HT1080 (cell line): ENCODE data around the gene CDKN2AIP. TPM values are rescaled to one million over a fixed set of nuclear protein-coding genes. Genes with fewer than 3 reads are reported as not detected.

Experiments
- DNase-seq: peaks from one replicate; pipeline ENCODE4 v3.0.0-alpha.2; 2015; ENCODE audit warnings: low read depth
- total RNA-seq: library from RNA; depleted of rRNA; stranded (reverse); fragments of >200 nt; shearing (Covaris generic); gene quantifications from 2 replicates; pipeline ENCODE4 v1.2.3, GENCODE V29; 2014; rRNA removed

The CDKN2AIP gene
- total RNA-seq, 1 experiment from 2014 or later: 18.9 TPM

DNA sequence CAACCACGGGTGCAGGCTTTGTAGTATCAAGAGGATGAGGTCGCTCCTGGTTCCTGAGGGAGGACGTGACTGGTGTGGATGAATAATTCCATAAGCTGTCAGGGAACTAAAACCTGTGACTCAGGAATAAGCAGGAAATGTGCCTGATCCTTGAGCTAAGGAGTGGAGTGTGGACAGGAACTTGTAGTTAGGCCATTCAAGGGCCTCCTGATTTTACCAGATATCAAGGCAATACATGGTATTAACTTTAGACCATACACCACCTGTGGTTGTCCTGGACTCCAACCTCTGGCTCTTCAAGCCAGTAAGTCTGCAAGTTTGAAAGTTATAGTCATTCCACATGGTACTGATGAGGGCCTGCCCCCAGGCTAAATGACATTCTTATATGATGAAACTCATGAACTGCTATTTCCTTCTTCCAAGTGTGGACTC is 48.4 kb downstream of the CDKN2AIP start:
- peak; percentile 87 for DNase-seq

GRCh38 chr4:183493246-183493645 is 48.8 kb downstream of the CDKN2AIP start:
- DNase-seq: no peak

DNA sequence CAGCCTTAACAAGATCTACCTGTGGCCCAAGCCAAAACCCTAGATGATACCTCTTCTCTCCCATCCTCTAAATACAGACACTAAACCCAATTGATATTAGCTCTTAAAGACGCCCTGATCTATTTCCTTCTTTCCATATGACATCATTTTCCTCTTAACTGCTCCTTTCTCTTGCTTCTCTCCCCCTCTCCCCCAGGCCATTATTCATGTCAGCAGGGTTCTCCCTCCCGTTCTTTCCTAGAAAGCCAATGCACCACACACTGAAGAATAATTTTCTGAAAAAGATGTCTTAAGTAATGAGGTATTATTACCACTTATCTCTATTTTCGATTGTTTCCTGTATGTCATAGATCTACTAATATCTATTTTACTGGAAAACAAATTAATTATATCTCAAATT is 50.7 kb downstream of the CDKN2AIP start:
- DNase-seq: no peak

Other genes starting within 250 kb of the CDKN2AIP start
- gene CLDN22, start 124.4 kb upstream of the CDKN2AIP start, total RNA-seq: not detected in 2 replicates
- gene CLDN24, start 122.2 kb upstream of the CDKN2AIP start, total RNA-seq: not detected in 2 replicates
- gene ING2, start 60.4 kb downstream of the CDKN2AIP start, total RNA-seq: 14.0 and 25.4 TPM in 2 replicates
- gene RWDD4, start 214.5 kb downstream of the CDKN2AIP start, total RNA-seq: 31.0 and 37.9 TPM in 2 replicates
- gene TRAPPC11, start 214.7 kb downstream of the CDKN2AIP start, total RNA-seq: 15.4 and 18.9 TPM in 2 replicates